ENCODE results near the gene IFNA13.

DNA sequence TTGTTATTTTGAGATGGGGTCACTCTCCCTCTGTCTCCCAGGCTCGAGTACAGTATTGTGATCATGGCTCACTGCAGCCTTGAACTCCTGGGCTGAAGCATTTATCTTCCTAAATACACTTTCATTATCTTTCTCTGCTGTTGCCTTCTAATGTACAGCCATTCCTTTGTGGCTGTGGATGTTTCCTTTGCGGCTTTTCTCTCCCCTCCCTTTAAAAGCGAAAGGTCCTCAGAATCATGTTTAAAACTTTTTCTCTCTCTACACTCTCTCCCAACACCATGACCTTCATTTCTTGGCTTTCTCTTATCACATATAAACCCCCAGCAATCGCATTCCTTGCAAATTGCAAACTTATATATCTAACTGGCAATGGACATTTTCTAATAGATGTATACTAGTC is 15.8 kb upstream of the IFNA13 start:
- TF ChIP-seq, protein P1, sequence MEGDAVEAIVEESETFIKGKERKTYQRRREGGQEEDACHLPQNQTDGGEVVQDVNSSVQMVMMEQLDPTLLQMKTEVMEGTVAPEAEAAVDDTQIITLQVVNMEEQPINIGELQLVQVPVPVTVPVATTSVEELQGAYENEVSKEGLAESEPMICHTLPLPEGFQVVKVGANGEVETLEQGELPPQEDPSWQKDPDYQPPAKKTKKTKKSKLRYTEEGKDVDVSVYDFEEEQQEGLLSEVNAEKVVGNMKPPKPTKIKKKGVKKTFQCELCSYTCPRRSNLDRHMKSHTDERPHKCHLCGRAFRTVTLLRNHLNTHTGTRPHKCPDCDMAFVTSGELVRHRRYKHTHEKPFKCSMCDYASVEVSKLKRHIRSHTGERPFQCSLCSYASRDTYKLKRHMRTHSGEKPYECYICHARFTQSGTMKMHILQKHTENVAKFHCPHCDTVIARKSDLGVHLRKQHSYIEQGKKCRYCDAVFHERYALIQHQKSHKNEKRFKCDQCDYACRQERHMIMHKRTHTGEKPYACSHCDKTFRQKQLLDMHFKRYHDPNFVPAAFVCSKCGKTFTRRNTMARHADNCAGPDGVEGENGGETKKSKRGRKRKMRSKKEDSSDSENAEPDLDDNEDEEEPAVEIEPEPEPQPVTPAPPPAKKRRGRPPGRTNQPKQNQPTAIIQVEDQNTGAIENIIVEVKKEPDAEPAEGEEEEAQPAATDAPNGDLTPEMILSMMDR (IDR thresholded peaks at IDR 0.05; ENCODE audit: low read length): no peak
- TF ChIP-seq EZH2 (optimal IDR thresholded peaks at IDR 0.05; ENCODE audit: low read depth, low read length): no peak

Data from MM.1S (cell line).